ENCODE measurements around the gene MRC2. TPM values are rescaled to one million over a fixed set of nuclear protein-coding genes. Genes with fewer than 3 reads are reported as not detected.

Gene MRC2
- total RNA-seq, 2 donors from 2014 or later, result 7.0 to 22.1 TPM

DNA sequence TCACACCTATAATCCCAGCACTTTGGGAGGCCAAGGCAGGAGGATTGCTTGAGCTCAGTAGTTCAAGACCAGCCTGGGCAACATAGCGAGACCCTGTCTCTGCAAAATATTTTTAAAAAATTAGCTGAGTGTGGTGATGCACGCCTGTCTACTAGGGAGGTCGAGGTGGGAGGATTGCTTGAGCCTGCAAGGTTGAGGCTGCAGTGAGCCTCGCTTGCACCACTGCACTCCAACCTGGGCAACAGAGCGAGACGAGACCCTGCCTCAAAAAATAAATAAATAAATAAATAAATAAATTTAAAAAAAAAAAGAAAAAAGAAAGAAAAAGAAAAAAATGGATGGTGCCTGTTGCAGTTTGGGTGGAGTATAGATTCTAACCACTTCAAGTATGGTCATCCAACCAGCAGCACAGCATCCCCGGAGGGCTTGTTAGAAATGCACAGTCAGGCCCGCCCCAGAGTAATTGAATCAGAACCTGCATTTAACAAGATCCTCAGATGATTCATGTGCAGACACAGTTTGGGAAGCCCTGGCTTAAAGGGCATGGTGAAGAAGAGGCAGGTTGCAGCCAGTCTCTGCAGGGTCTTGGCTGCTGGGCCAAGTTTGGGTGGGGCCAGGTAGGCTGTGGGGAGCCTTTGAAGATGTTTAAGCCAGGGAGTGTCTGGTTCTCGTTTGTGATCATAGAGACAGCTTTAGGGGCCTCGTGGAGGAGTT lies 40.8 kb downstream of the MRC2 start:
- Histone ChIP-seq H3K4me1 (no peaks in the 10 kb centered on the region), H3K4me3 (no peak overlapping the region), H3K27me3 (no peaks in the 10 kb centered on the region), H3K36me3 (replicated peaks in 1 of 2; ENCODE audit: insufficient read depth in 1 of 2, low read depth in 2 of 2) (no peaks in the 10 kb centered on the region), H3K27ac (no peak overlapping the region), H3K9me3 (no peaks in the 10 kb centered on the region)
- 73 to 74% methylated on average over 10 of the region's 10 CpGs for WGBS, 2 donors
- ATAC-seq (no peak), DNase-seq (no peak)
- no peak for TF ChIP-seq CTCF (IDR thresholded peaks at IDR 0.05)
- TF ChIP-seq POLR2A (IDR thresholded peaks at IDR 0.05), result no peak
- intact Hi-C loops (cut with DNase I), result no loop called here

- Histone ChIP-seq H3K9me3 (no peaks in the 10 kb centered on the region), H3K27ac (no peak overlapping the region), H3K27me3 (no peaks in the 10 kb centered on the region), H3K4me1 (no peaks in the 10 kb centered on the region), H3K4me3 (no peak overlapping the region), H3K36me3 (replicated peaks in 1 of 2; ENCODE audit: insufficient read depth in 1 of 2, low read depth in 2 of 2) (no peaks in the 10 kb centered on the region)
- DNase-seq, result no peak
- intact Hi-C loops (cut with DNase I), result no loop called here
- no peak for TF ChIP-seq POLR2A (IDR thresholded peaks at IDR 0.05)
- no peak for TF ChIP-seq CTCF (IDR thresholded peaks at IDR 0.05)
- 60 to 61% methylated on average over 14 to 24 of the region's 24 CpGs for WGBS, 2 donors
- ATAC-seq, result no peak
Observed at GRCh38 chr17:62670202-62670821, 42.8 kb downstream of the MRC2 start.

- intact Hi-C loops (cut with DNase I), result no loop called here
- peak in 3 of 4 donors; percentile 14 to 55 (median 46) for DNase-seq
- H3K27ac ChIP-seq, result no peak overlapping the region
- no peak overlapping the region for H3K4me3 ChIP-seq
- TF ChIP-seq CTCF (IDR thresholded peaks at IDR 0.05), result no peak
- no peak for TF ChIP-seq POLR2A (IDR thresholded peaks at IDR 0.05)
- H3K9me3 ChIP-seq, result no peaks in the 10 kb centered on the region
- H3K36me3 ChIP-seq (replicated peaks in 1 of 2; ENCODE audit: insufficient read depth in 1 of 2, low read depth in 2 of 2), result no peaks in the 10 kb centered on the region
- no peaks in the 10 kb centered on the region for H3K27me3 ChIP-seq
- ATAC-seq, result no peak
- H3K4me1 ChIP-seq, result no peaks in the 10 kb centered on the region
- WGBS, 2 donors, result 50 to 68% methylated on average over 3 to 13 of the region's 14 CpGs
Observed at GRCh38 chr17:62671553-62671952, 44.1 kb downstream of the MRC2 start.

DNA sequence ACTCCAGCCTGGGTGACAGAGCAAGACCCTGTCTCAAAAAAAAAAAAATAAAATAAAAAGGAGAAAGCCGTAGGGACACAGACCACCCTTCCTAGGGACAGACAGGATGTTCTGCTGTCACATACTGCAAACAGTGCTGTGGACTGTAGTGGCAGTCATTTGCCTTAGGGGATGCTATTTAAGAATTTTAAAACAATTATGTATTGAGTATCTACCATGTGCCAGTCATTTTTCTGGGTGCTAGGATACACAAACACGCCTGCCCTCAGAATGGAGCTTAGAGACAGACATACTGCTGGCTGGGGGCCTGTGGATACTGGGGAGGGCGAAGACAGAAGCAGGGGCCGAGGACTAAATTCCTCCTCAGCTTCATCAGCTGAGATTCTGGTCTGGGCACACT lies 45.5 kb downstream of the MRC2 start:
- WGBS, 2 donors, result 76 to 82% methylated on average over 4 of the region's 4 CpGs
- TF ChIP-seq POLR2A (IDR thresholded peaks at IDR 0.05) (no peak), CTCF (IDR thresholded peaks at IDR 0.05) (no peak)
- Histone ChIP-seq H3K27ac (no peak overlapping the region), H3K27me3 (no peaks in the 10 kb centered on the region), H3K9me3 (no peaks in the 10 kb centered on the region), H3K4me1 (no peaks in the 10 kb centered on the region), H3K36me3 (replicated peaks in 1 of 2; ENCODE audit: insufficient read depth in 1 of 2, low read depth in 2 of 2) (no peaks in the 10 kb centered on the region), H3K4me3 (no peak overlapping the region)
- ATAC-seq, result no peak
- intact Hi-C loops (cut with DNase I), result no loop called here
- DNase-seq, result no peak
